GM18861 (cell line): ENCODE measurements around the gene PCYT2.

ENCODE experiments used
- ATAC-seq: cut with Tn5 transposase; IDR thresholded peaks from one replicate; pipeline ENCODE4 v1.9.1; 2021; ENCODE audit not compliant: unreplicated experiment

PCYT2 gene

DNA sequence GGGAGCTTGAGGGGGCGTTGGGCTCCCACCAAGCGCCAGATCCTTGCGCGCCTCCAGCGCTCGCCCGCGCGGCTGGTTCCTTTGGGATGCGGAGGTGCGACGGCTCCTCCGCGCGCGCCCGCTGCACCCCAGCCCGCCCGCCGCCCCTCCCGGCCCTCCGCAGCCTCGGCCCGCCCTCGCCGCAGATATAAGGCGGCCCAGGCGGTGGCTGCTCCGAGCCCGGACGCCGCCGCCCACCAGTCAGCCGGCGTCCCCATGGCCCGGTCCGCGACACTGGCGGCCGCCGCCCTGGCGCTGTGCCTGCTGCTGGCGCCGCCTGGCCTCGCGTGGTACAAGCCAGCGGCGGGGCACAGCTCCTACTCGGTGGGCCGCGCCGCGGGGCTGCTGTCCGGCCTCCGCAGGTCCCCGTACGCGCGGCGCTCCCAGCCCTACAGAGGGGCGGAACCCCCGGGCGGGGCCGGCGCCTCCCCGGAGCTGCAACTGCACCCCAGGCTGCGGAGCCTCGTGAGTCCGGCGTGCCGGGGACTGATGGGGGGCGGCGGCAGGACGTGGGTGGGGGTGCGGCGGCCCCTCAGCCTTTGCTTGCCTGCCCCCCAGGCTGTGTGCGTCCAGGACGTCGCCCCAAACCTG, 9.1 kb downstream of the PCYT2 start, which contains the start of gene NPB:
Gene NPB (plus strand): TSS at position 216 of the 630 bp plus-strand sequence. CDS start 40 bp downstream, at position 256.
- ATAC-seq = no peak

DNA sequence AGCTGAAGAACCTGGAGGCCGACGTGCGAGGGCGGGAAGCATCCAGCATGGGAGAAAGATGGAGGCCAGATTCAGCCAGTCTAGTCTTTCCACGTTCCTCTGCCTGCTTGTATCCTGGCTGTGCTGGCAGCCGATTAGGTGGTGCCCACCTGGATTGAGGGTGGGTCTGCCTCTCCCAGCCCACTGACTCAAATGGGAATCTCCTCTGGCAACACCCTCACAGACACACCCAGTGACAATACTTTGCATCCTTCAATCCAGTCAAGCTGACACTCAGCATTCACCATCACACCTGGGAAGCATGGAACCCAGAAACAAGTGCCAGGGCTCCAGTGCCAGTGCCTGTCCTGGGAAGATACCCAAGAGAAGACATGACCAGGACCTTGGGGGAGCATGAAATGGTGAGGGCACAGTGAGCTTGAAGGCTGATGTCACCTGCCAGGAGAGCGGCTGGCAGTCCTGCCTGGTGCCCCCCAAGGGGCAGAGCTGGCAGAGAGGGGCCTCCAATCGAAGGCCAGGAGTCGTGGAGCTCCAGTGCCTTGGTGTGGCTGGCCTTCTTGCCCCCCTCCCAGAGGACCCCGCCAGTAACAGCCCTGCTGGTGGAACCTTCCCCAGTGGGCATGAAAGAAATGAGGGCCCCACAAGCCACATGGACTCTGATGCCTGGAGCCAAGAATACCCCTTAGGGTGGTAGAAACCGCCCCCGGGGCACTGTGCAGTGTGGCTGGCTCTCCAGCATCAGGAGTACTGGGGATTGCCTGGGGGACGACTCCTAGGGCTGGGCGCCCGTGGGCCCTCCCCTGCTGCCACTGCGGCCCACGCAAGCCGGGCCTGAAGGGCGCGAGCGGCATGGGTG, 9.8 kb downstream of the PCYT2 start:
- ATAC-seq = no peak

DNA sequence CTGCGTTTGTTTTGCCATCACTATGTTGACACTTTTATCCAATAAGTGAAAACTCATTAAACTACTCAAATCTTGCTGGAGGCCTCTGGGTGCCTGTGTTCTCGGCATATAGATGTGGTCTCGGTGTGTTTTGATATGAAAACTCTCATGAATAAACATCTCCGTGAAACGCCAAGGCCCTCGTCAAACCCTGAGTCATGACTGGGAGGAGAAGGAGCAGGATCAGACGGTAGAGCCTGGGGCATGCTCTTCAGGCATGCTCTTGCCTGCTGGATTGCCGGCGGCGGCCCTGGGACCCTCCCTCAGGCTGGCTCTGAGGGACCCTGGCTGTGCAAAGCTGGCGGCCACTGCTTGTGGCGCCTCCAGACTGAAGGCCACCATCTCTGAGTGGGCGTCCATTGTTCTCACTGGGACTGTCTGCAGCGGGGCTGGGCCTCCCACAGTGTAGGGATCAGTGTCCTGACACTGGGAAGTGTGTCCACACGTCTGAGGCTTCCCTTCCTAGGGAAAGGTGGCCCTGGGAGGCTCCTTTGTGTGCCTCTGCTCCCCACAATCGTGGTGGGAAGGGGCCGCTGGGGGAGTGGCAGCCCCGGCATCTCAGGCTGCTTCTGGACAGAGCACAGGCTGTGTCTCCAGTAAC, 10.9 kb downstream of the PCYT2 start:
- ATAC-seq = no peak

DNA sequence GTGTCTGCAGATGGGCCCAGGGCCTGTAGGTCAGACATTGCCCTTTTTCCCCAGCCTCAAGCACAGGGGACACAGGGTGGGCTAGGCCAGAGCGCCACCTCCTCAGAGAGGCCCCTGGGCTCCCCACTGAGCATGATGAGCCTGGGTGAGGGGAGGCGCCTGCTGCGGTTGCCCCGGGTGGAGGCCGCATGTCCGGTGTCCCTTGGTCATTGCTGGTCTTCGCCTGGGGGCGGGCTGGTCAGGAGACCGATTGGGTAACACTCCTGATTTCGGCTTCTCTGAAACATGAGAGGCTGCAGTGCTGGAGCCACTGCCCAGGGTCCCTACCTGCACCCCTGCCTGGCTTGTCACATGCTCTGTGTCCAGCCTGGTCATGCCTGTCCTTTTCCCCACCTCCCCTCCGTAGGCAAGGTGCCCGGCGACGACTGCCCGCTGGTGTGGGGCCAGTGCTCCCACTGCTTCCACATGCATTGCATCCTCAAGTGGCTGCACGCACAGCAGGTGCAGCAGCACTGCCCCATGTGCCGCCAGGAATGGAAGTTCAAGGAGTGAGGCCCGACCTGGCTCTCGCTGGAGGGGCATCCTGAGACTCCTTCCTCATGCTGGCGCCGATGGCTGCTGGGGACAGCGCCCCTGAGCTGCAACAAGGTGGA, 11.6 kb downstream of the PCYT2 start:
- no peak for ATAC-seq

DNA sequence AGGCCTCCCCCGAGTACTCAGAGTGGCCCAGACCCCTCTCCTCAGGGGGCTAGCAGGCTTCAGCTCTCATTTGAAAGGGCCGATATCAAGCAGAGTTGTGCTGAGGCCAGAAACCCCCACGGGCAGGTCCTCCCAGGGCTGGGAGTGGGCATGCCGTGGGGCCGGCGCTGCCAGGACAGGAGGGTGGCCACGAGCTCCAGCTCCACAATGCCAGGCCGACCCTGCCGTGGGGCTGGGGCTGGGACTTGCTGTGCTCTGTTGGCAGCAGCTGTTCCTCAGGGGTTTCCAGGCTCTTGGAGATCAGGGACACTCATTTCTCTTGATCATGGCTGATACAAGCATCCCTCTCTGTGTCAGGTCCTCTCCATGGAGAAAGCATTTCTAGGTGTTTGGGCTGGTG, 12.3 kb downstream of the PCYT2 start:
- no peak for ATAC-seq

DNA sequence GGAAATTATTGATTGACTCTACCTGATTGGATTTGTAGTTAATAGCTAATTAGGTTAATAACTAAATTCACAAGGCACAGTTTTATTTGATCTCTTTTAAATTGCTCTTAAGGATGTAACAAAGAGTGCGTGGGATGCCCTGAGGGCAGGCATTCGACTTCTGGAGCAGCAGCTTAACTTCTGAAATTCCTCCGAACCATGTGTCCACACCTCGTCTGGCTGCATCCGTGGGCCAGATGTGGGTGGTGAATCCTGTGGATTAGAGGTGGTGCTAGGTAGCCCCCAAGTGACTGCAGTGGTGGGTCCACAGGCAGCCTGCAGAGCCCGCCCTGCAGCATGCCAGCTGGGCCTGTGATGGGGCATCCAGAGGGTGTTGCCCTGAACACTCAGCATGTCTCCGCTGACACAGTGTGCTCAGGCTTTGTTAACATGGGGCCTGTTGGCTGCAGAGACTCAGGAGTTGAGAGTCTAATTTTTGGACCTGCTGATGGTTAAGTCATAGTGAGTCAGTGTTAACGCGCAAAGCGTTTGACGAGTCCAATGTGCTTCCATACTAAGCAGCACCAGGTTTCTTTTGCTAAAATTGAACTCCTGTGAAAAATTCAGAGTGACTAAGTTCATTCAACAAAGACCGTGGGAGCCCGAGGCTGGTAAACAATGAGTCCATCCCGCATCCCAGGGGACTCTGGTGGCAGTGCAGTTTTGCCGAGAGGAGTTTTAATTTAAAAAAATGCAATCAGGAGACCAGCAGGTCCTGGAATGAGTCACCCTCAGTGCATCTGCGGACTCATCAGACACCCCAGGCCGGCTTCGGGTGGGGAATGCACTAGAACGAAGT, 13.0 kb downstream of the PCYT2 start:
- ATAC-seq = no peak

DNA sequence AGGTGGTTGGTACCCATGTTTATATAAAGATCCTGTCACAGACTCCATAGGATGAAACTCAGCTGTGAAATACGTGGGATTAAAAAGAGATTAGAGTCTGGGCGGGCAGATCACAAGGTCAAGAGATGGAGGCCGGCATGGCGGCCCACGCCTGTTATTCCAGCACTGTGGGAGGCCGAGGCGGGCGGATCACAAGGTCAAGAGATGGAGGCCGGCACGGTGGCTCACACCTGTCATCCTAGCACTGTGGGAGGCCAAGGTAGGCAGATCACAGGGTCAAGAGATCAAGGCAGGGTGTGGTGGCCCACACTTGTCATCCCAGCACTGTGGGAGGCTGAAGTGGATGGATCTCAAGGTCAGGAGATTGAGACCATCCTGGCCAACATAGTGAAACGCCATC, 15.8 kb downstream of the PCYT2 start:
- no peak for ATAC-seq

DNA sequence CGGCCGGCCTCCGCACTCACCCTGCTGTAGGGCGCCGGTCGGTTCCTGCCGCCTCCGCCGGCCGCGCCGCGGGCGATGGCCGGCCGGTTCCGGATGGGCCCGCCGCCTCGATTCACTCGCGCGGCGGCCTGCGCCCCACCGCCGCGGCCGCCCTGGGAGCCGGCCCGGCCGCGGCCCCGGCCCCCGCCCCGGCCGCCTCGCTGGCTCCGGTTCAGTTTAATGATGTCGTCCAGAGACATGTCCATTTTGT, 20.0 kb downstream of the PCYT2 start:
- peak; percentile 25 for ATAC-seq

DNA sequence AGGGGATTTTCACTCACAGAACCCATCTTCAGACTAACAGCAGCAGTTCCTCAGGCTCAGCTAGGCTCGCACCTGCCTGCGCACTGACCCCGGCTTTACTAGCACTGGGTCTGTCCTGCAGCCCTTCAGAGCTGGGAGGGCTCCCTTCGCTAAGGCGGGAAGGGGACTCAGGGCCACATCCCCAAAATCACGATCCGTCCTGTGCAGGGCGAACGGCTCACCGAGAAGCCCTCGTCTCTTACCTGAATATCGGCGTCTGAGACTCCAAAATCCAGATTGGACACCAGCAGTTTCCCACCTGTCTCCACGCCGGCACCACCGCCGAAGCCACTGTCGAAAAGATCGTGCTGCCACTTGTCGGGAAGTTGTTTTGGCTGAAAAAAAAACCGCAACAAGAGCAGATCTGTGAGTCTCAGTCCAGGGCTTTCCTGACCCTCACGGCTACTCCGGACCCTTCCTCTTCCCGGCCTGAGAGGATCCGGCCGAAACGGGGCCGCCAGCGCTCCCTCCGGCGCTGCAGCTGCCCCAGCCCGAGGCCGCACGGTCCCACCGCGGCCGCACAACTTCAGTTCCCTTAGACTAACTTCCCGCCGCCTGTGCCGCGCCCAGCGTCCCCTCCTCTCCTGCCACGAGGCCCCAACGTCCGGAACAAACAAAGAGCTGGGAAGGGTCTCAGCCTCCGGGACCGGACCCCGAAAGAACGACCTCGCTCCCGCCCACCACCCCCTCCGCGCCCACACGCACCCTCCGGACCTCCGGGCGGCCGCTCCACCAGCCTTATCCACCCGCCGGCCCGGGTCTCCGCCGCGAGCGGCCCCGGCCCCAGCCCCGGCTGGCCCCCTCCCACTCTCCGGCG, 20.5 kb downstream of the PCYT2 start:
- ATAC-seq = no peak

DNA sequence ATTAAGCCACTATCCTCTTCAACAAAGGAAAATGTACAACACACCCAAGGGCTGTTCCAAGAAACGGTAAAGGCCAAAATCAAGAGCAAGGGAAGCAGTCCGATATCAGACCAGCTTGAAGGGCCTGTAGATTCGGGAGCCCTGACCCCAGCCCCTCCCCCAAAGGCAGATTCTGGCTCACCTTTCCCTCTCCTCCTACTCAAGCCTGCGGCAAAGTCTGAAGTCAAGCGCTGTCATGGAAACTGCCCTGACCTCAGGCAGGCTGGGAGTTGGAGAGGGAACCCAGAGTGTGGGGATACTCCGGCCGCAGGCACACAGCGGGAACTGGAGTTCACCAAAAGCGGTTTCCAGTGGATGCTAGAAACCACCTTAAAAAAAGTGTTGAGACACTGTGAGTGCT, 21.6 kb downstream of the PCYT2 start:
- no peak for ATAC-seq

DNA sequence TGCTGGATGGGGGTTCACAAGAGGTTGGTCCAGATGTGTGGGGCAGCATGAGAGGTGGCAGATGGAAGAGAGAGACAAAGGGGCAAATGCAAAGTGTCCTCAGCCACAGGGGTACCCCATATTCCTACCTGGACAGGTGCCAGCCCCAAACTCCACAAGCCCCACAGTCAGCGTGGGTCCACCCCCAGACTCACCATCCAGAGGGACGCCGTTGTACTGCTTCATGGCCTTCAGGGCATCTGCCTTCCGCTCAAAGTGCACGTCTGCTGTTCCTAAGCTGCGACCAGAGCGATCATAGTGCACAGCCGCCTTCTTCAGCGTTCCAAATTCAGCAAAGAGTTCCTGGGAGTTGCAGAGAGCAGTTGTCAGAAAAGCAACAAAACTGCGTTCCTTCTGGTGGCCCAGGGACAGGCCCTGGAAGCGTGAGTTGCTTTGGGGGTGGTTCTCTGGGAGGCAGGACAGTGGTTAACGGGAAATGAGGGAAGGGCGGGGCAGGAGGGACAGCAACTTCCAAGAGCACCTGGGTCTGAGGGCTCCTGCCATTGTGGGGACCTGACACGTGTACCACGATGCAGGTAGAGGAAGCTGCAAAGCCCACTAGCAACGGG, 22.1 kb downstream of the PCYT2 start:
- no peak for ATAC-seq

DNA sequence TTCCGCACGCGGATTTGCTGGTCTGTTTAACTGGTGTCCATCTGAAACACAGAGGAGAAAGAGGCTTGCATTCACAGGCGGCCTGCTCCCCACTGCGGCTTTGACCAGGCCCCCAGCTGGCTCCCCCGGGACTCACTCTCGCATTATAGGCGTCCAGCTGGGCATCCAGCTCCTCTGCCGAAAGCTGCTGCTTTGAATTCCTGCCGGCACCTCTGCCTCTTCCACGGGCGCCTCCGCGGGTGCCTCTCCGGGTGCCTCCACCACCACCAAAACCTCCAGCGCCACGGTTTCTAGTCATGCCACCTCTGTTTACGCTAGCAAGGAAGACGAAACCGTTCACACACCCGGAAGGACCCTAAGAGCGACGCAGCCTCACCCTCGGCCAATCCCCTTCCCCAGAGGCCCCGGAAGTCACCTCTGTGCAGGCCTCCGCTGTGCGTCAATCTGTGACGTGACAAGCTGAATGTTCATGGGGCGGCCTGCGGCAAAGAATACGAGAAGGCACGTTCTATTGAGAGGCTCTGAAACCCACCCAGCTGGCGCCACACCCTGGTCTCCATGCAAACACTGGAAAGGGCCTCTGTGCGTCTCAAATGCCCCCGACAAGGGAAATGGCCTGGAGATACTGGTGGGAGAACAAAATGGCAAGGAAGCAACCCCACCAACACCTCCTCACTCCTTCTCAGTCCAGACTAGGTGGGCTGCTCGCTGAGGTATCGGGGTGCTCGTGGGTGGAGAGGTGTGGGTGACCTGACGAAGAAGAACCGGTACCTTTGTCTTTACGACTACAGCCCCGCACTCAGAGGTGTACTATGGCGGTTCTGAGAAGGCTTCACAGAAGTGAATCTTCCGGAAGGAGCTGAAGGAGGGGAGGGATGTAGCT, 22.9 kb downstream of the PCYT2 start:
- no peak for ATAC-seq

DNA sequence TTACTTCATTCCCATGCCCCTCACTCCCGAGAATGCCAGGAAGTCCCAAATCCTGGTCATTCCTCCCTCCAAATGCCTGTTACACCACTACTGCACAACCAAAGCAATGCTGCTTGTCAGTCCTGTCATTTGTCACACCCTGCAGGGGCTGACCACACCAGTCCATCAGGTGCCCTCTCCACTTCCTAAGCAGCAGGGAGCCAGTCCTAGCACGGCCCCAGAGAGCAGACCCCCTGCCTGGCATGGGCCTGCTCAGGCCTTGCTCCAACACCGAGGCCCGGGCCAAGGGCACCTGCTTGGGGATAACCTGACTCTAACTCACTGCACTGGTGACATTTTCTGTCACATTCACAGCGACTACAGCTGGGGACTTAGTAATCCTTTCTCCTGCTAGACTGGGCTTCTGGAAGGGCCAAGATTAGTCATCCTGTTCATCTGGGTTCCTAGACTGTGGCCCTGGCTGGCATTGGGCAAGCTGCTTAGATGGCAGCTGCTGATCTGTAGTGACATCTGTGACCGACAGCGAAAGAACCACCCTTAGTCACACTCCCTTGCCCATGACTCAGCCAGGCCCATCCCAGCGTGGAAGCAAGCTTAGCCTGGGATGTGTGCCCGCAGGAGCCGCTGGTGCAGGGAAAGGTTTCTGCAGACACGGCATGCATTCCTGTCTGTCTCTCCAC, 25.2 kb downstream of the PCYT2 start:
- no peak for ATAC-seq

DNA sequence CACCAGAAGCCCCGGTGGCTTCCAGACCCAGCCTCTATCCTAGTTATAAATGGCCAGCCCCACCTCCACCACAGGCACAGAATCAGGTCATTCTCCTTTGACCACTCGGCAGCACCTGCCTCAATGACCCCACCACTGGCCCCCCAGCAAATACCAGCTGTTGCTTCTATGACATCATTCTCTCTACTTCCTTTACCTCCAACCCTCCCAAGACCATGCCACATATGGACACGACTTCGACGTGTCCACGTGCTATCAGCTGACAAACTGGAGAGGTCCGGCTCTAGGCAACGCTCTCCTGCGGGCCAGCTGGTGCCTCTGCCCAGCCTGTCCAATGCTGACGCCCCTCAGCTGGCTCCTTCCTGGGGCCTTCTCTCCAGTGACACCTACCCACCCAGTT, 25.7 kb downstream of the PCYT2 start:
- no peak for ATAC-seq

DNA sequence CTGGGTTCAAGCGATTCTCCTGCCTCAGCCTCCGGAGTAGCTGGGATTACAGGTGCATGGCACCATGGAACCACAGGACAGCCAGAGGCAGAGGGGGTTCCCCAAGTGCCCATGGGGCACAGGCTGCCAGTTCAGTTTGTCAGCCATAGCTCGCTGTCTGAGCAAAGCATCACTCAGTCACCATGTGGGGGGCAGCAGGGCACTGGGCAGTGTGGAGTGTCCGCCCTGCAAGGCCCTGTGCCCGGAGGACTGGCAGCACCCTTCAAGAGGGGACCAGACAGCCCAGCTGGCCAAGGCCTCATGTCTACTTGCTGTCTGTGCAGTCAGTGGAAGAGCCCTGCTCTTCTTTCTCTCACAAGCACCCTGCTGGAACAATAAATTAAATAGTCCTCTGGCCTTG, 26.2 kb downstream of the PCYT2 start:
- no peak for ATAC-seq

DNA sequence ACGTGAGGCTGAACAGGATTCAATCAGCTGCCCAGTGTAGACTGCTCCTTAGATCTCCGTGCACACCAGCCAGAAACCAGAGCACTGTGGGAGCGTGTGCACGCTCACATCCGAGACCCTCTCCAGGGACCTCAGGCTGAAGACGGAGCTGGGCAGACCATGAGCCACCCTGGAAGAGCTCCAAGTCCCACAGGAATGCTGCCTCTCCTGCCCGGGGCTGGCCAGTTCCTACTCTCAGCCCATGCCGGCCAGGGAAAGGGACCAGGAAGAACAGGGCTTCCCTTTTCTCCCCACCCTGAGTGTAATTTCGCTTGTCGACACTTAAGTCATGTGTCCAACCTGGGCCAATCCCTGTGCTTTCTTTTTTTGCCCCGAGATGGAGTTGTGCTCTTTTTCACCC, 26.7 kb downstream of the PCYT2 start:
- ATAC-seq = no peak

DNA sequence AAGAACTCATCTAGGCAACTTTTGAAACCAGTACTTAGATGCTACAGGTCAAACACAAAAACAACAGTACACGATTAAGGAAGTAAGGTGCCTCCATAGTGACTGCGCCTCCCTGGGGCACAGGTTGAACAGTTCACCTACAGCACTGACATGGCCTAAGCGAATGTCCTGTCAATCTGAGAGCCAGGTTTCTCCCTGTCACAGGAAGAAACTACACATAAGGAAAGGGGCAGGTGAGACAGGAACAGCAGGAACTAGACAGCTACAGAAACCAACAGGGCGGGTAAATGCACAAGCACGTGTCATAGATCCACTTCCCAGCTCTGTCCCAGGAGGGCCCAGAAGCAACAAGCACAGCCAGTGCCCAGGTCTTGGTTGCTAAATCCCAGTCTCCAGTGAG, 32.1 kb downstream of the PCYT2 start:
- ATAC-seq = no peak

DNA sequence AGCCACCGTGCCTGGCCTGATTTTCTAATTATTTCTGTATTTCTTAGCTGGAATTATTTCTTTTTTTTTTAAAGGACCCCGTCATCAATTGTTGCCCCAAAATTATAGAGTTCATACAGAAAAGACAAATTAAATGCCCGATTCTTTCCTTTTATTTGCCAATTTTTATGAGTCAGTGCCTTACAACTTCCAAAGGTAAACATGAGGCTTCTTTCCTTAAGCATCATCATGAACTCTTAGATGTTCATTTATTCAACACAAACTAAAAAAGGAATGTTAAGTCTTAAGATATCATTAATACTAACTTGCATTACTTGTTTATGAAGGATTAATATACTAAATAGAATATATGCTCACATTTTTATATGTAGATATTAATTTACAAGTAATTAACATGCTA, 32.9 kb downstream of the PCYT2 start:
- ATAC-seq = no peak
